Kidney (tissue), 14 donors: ENCODE measurements around the gene XYLT2. TPM values are rescaled to one million over a fixed set of nuclear protein-coding genes. Genes with fewer than 3 reads are reported as not detected.

Experiments
- DNase-seq, 5 donors: peaks; one replicate each; pipeline ENCODE4 v3.0.0-alpha.2; 2013 to 2020
- FAIRE-seq: peaks from 2 replicates; lab custom pipeline; 2012; peaks lifted over from hg19 to GRCh38; lab: Jason Lieb, UNC
- H3K27ac ChIP-seq, 2 donors: one replicate each; pipeline ENCODE4 v1.7.0; 2013; ENCODE audit warnings: low read depth in 2 of 2, low read length in 2 of 2, inconsistent platforms in 1 of 2
- H3K27me3 ChIP-seq: one replicate; pipeline ENCODE4 v1.7.1; 2013; ENCODE audit warnings: low read length, inconsistent platforms; ENCODE audit not compliant: control insufficient read depth, insufficient read depth
- H3K36me3 ChIP-seq, 3 donors: one replicate each; pipeline versions ENCODE4 v1.7.0 to v1.7.1; 2013; ENCODE audit warnings: low read length in 3 of 3, control low read depth in 1 of 3, inconsistent platforms in 1 of 3; ENCODE audit not compliant: insufficient read depth in 3 of 3, control insufficient read depth in 2 of 3
- H3K4me1 ChIP-seq, 3 donors: one replicate each; pipeline versions ENCODE4 v1.7.0 to v1.7.1; 2013; ENCODE audit warnings: low read length in 3 of 3, inconsistent platforms in 1 of 3, low read depth in 1 of 3; ENCODE audit not compliant: control insufficient read depth in 2 of 3, insufficient read depth in 2 of 3
- H3K4me3 ChIP-seq, 3 donors: one replicate each; pipeline versions ENCODE4 v1.7.0 to v1.8.1; 2013; ENCODE audit warnings: low read length in 3 of 3, control low read depth in 1 of 3, inconsistent platforms in 1 of 3
- H3K9ac ChIP-seq, 3 donors: one replicate each; pipeline versions ENCODE4 v1.7.0 to v1.7.1; 2013; ENCODE audit warnings: low read length in 3 of 3, control low read depth in 1 of 3, inconsistent platforms in 1 of 3
- H3K9me3 ChIP-seq, 3 donors: one replicate each; pipeline versions ENCODE4 v1.7.0 to v1.7.1; 2013; ENCODE audit warnings: low read length in 3 of 3, control low read depth in 1 of 3, inconsistent platforms in 1 of 3; ENCODE audit not compliant: control insufficient read depth in 2 of 3, insufficient read depth in 1 of 3
- intact Hi-C: fragments of 100-400 bp; cut with DNase I; formaldehyde crosslinking; loops from one replicate; pipeline ENCODE4 v1.11.1; 2022
- polyA plus RNA-seq: library from polyadenylated mRNA; stranded (reverse); fragments of 350-450 nt; fragmentation: Illumina TruSeq; extraction: RNeasy Lipid Tissue Mini Kit (QIAGEN cat#74804); gene quantifications from one replicate; pipeline ENCODE4 v1.2.3, GENCODE V29; 2014; ENCODE audit warnings: low read depth, low replicate concordance; ENCODE audit not compliant: insufficient read depth
- total RNA-seq: library from RNA; stranded (reverse); fragmentation: NEBNext Ultra II Directional; extraction: Animal tissue kit (Norgen Biotek cat#: 25700); gene quantifications from one replicate; pipeline ENCODE4 v1.2.1, GENCODE V29; 2021
- TF ChIP-seq, protein P1 (sequence below): IDR thresholded peaks from 3 replicates; pipeline ENCODE4 v1.5.1; 2012; ENCODE audit warnings: mild to moderate bottlenecking, moderate library complexity, borderline replicate concordance; ENCODE audit not compliant: insufficient read depth; ENCODE audit errors: extremely low read depth
- donor health status: control.
- donor health status: control.
- donor health status: control.
- donor health status: control.
- donor health status: control.
- donor health status: DM: yes; HTN: yes; CAD: no.
- donor health status: Normal renal cell carcinoma (clear cell type).

The XYLT2 gene
- total and polyA plus RNA-seq, 2 donors from 2014 or later: 21.2 to 30.0 TPM

DNA sequence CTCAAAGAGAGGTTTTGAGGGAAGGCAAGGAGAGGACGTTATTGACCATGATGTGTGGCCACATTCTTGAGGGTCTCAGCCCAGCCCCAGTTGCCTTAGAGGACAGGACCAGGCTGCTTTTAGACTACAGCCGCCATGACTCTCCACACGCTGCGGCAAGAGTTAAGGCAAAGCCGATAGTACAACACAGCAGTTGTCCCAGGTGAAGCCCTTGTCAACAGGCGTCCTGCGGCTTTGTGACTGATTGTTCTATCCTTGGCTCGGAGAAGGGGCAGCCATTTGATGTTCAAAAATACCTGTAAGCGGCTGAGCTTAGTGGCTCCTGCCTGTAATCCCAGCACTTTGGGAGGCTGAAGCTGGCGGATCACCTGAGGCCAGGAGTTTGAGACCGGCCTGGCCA lies 42.9 kb upstream of the XYLT2 start:
- no peak for DNase-seq

DNA sequence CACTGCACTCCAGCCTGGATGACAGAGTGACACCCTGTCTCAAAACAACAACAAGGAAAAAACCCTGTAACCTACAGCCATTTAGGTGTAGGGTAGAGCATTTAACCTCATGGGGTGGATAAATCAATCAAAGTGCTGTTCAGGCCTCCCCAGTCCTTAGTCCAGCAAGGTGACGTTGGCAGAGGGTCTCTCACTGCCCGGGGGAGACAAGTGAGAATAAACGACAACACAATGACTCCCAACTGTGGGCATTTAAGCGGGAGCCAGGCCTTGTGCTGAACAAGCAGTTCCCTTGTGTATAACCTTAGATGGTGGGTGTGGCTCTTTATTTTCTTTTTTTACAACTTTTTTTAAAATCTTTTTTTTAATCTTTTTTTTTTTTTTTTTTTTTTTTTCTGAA lies 42.3 kb upstream of the XYLT2 start:
- no peaks in the 10 kb centered on the region for H3K27me3 ChIP-seq
- H3K4me3 ChIP-seq: no peak overlapping the region
- TF ChIP-seq, protein P1, sequence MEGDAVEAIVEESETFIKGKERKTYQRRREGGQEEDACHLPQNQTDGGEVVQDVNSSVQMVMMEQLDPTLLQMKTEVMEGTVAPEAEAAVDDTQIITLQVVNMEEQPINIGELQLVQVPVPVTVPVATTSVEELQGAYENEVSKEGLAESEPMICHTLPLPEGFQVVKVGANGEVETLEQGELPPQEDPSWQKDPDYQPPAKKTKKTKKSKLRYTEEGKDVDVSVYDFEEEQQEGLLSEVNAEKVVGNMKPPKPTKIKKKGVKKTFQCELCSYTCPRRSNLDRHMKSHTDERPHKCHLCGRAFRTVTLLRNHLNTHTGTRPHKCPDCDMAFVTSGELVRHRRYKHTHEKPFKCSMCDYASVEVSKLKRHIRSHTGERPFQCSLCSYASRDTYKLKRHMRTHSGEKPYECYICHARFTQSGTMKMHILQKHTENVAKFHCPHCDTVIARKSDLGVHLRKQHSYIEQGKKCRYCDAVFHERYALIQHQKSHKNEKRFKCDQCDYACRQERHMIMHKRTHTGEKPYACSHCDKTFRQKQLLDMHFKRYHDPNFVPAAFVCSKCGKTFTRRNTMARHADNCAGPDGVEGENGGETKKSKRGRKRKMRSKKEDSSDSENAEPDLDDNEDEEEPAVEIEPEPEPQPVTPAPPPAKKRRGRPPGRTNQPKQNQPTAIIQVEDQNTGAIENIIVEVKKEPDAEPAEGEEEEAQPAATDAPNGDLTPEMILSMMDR: no peak
- H3K9me3 ChIP-seq: no peaks in the 10 kb centered on the region
- no peaks in the 10 kb centered on the region for H3K36me3 ChIP-seq
- intact Hi-C loops: no loop called here
- H3K9ac ChIP-seq: no peak overlapping the region
- H3K4me1 ChIP-seq: no peaks in the 10 kb centered on the region
- DNase-seq (no peak), FAIRE-seq (no peak)
- H3K27ac ChIP-seq: no peak overlapping the region

More for the DNA sequence above, 42.9 kb upstream of the XYLT2 start:
- Histone ChIP-seq H3K9ac (no peak overlapping the region), H3K9me3 (no peaks in the 10 kb centered on the region), H3K27me3 (no peaks in the 10 kb centered on the region), H3K36me3 (no peaks in the 10 kb centered on the region), H3K4me3 (no peak overlapping the region), H3K4me1 (no peaks in the 10 kb centered on the region), H3K27ac (no peak overlapping the region)
- TF ChIP-seq, protein P1: no peak
- intact Hi-C loops: no loop called here
- FAIRE-seq: no peak

DNA sequence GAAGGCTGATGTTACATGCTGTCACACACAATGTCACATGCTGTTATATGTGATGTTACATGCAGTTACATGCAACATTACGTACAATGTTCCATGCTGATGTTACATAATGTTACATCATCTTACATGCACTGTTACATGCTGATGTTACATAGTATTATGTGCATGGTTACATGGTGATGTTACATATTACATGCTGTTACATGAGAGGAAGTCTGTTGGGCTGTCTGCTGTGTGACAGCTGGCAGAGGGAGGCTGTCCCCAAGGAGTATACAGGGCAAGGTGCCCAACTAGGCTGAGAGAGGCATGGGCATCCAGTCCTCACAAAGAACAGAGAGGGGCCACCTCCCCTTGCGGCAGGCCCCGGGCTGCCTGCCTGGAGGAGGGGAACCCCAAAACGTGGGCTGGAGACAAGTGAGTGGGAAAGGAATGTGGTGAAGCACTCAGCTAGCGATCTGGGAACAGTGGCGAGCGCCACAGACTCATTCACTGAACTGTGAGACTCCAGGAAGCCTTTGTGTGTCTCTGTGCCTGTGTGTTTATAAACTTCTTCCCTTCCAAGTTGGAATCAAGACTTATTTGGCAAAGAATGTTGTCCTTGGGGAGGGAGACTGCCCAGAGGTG lies 41.0 kb upstream of the XYLT2 start:
- no peak overlapping the region for H3K9ac ChIP-seq
- no peak for DNase-seq
- FAIRE-seq: no peak

More for the DNA sequence above, 41.0 kb upstream of the XYLT2 start:
- H3K4me3 ChIP-seq: no peak overlapping the region
- intact Hi-C loops: no loop called here
- H3K9me3 ChIP-seq: no peaks in the 10 kb centered on the region
- H3K4me1 ChIP-seq: no peaks in the 10 kb centered on the region
- no peak overlapping the region for H3K27ac ChIP-seq
- H3K36me3 ChIP-seq: no peaks in the 10 kb centered on the region
- no peaks in the 10 kb centered on the region for H3K27me3 ChIP-seq
- TF ChIP-seq, protein P1: no peak
